HUES6 (cell line): ENCODE results near the gene SLC25A34.
A peak's percentile ranks its signal among the peaks of the same experiment; 100 is the strongest.

Experiments
- H3K27ac ChIP-seq: 2 replicates; pipeline ENCODE4 v1.7.0; 2013; ENCODE audit warnings: low read depth, mild to moderate bottlenecking, low read length, inconsistent platforms
- H3K27me3 ChIP-seq: 2 replicates; pipeline ENCODE4 v1.6.1; 2013; ENCODE audit warnings: low read length; ENCODE audit not compliant: control insufficient read depth, insufficient read depth
- H3K36me3 ChIP-seq: 2 replicates; pipeline ENCODE4 v1.6.1; 2013; ENCODE audit warnings: low read length; ENCODE audit not compliant: control insufficient read depth, insufficient read depth
- H3K4me1 ChIP-seq: 2 replicates; pipeline ENCODE4 v1.6.1; 2013; ENCODE audit warnings: low read length; ENCODE audit not compliant: control insufficient read depth, insufficient read depth
- H3K4me3 ChIP-seq: 2 replicates; pipeline ENCODE4 v1.5.1; 2013; ENCODE audit warnings: low read depth, low read length
- H3K9ac ChIP-seq: one replicate; pipeline ENCODE4 v1.6.1; 2013; ENCODE audit warnings: mild to moderate bottlenecking, low read length
- H3K9me3 ChIP-seq: 2 replicates; pipeline ENCODE4 v1.6.1; 2013; ENCODE audit warnings: low read depth, low read length; ENCODE audit not compliant: control insufficient read depth, insufficient read depth

The SLC25A34 gene

GRCh38 chr1:15714406-15715136 lies 21.5 kb upstream of the SLC25A34 start:
- Histone ChIP-seq H3K4me1 (no peaks in the 10 kb centered on the region), H3K27me3 (no peaks in the 10 kb centered on the region), H3K36me3 (peaks cover 36% of the 10 kb centered on the region), H3K4me3 (no peak overlapping the region), H3K9me3 (no peaks in the 10 kb centered on the region), H3K9ac (no peak overlapping the region), H3K27ac (no peak overlapping the region)

DNA sequence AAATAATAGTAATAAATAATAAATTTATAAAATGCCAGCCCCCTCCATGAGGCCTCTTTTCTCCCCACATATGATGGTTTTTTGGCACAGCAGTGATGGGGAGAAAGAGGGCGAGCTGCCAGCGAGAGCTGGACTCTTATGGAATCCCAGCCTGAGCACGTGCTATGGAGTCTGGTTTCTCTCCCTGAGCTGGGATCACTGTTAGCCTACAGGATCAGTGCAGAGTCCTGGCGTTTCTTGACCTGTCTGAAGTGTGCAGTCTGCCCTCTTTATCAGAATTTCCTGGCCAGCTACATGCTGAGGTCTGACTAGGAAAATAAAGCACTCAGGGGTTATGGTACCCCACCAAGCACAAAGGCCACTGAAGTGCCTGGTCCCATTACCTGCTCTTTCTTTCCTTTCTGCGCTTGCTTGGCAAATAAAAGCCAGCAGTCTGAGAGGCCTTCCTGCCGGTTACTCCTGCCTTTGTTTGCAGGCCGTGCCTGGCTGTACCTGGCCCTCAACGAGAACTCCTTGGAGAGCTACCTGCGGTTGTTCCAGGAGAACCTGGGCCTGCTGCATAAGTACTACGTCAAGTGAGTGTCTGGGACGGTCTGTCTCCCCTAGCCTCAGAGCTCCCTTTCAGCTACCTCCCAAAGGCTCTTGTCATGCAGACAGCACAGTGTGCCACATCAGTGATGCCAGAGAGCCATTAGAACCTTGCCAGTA lies 18.5 kb upstream of the SLC25A34 start:
- H3K36me3 ChIP-seq, result peaks cover 61% of the 10 kb centered on the region
- no peak overlapping the region for H3K9ac ChIP-seq
- H3K4me1 ChIP-seq, result no peaks in the 10 kb centered on the region
- H3K27me3 ChIP-seq, result no peaks in the 10 kb centered on the region
- no peak overlapping the region for H3K27ac ChIP-seq
- H3K9me3 ChIP-seq, result no peaks in the 10 kb centered on the region
- no peak overlapping the region for H3K4me3 ChIP-seq

DNA sequence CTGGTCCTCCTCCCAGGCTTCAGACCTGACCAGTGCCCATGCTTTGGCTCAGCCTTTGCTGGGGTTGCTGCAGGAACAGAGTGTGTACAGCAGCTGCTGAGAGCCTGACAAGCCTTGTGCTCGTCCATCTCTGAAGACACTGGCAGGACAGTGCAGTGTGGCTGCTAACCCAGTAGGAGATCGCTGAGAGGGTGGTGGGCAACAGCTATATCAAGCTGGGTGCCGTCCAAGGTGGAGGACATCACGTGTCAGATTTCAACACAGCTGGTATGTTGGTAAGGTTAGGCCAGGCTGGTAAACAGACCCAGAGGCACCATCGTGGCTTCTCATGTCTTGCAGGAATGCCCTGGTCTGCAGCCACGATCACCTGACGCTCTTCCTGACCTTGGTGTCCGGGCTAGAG lies 17.9 kb upstream of the SLC25A34 start:
- Histone ChIP-seq H3K4me3 (no peak overlapping the region), H3K36me3 (peaks cover 67% of the 10 kb centered on the region), H3K27ac (no peak overlapping the region), H3K4me1 (no peaks in the 10 kb centered on the region), H3K27me3 (no peaks in the 10 kb centered on the region), H3K9ac (no peak overlapping the region), H3K9me3 (no peaks in the 10 kb centered on the region)

DNA sequence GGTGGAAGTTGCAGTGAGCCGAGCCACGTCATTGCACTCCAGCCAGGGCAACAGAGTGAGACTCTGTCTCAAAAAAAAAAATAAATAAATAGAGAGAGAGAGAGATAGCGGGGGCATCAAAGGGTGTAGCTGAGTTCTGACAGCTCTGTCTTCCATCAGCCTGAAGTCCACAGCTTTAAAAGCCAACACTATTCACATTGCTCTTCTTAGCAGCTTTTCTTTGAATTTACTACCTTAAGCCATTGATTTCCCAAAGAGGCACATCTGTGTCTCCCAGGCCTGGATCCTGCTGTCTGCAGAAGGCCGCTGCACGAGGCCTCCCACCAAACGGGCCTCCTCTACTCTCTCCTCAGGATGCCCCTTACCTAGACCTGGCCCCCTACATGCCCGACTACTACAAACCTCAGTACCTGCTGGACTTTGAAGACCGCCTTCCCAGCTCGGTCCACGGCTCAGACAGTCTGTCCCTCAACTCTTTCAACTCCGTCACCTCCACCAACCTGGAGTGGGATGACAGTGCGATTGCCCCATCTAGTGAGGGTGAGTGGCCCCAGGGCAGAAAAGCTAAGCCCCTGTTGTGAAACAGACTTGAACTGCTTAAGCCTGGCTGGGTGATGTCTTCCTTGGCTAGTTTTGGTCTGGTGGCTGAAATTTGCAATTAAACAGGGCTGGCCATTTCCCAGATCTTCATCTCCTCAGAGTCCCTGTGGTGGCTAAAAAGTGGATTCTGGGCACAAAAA lies 16.5 kb upstream of the SLC25A34 start:
- H3K27me3 ChIP-seq, result no peaks in the 10 kb centered on the region
- H3K4me3 ChIP-seq, result no peak overlapping the region
- peaks cover 67% of the 10 kb centered on the region for H3K36me3 ChIP-seq
- H3K27ac ChIP-seq, result no peak overlapping the region
- no peaks in the 10 kb centered on the region for H3K9me3 ChIP-seq
- H3K9ac ChIP-seq, result no peak overlapping the region
- no peaks in the 10 kb centered on the region for H3K4me1 ChIP-seq

DNA sequence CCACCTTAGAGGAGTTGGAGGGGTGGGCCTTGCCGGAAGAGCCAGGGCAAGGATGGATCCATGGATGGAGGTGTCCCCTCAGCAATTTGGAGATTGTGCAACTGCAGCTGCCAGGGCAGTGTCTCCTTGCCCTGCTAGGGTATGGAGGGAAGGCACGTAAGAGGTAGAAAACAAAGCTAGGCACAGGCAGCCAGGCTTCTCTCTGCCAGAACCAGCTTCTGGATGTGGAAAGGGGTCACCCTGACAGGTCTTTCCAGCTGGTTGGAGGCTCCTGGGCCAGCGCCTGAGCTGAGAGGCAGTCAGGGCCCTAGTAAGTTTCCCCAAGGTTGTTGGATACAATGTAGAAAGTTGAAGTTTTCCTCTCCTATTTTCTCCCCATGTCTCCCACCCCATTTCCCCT lies 15.2 kb upstream of the SLC25A34 start:
- no peaks in the 10 kb centered on the region for H3K4me1 ChIP-seq
- H3K4me3 ChIP-seq, result no peak overlapping the region
- no peak overlapping the region for H3K9ac ChIP-seq
- no peaks in the 10 kb centered on the region for H3K9me3 ChIP-seq
- H3K27me3 ChIP-seq, result no peaks in the 10 kb centered on the region
- H3K27ac ChIP-seq, result no peak overlapping the region
- H3K36me3 ChIP-seq, result peaks cover 72% of the 10 kb centered on the region

DNA sequence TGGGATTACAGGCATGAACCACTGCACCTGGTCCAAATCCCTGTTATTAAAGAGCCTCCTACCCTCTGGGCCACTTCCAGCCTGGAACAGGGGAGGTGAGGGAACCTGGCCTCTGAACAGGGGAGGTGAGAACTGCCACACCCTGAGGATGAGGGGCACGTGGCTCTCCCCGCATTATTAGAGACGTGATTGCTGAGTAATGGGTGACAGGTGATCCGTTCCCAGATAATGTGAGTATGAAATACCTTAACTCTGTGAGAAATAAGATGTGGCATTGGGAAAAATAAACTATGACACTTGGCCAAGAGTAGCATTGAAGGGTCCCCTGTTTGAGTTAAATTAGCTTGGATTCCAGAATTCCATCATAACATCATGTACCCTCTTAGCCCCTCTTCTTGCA lies 13.6 kb upstream of the SLC25A34 start:
- H3K27me3 ChIP-seq, result no peaks in the 10 kb centered on the region
- no peak overlapping the region for H3K27ac ChIP-seq
- no peaks in the 10 kb centered on the region for H3K4me1 ChIP-seq
- no peak overlapping the region for H3K4me3 ChIP-seq
- peaks cover 74% of the 10 kb centered on the region for H3K36me3 ChIP-seq
- H3K9ac ChIP-seq, result no peak overlapping the region
- H3K9me3 ChIP-seq, result no peaks in the 10 kb centered on the region

DNA sequence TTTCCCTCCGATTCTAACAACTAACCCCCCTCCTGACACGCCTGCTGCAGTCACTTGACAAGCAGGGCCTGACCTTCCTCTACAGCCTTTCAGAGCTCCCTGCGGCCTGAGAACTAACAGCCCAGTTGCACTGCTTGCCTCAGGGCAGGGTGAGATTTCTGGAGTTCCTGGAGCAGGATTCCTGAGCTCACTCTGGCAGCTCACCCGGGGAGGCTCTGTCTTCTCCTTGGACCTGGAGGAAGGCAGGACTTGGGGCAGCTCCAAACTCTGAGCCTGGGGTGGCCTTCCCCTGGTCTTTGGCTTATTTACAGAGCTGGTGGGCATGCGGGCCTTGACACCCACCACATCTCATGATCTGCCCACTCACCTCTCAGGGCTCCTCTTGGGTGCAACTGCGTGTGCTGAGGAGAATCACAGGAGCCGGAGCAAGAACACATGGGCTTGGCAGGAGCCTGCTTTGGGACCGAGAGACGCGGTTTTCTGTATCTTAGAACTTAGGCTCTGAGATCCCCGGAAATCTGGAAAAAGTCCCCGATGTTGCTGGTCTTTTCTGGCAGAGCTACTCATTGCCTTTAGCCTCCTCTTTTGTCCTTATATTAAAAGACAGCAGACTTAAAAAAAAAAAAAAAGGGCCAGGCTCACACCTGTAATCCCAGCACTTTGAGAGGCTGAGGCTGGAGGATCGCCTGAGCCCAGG lies 13.1 kb upstream of the SLC25A34 start:
- Histone ChIP-seq H3K36me3 (peaks cover 74% of the 10 kb centered on the region), H3K4me3 (no peak overlapping the region), H3K27ac (no peak overlapping the region; the same call in 1 of the 2 replicates), H3K9ac (no peak overlapping the region), H3K9me3 (no peaks in the 10 kb centered on the region), H3K4me1 (no peaks in the 10 kb centered on the region), H3K27me3 (no peaks in the 10 kb centered on the region)

DNA sequence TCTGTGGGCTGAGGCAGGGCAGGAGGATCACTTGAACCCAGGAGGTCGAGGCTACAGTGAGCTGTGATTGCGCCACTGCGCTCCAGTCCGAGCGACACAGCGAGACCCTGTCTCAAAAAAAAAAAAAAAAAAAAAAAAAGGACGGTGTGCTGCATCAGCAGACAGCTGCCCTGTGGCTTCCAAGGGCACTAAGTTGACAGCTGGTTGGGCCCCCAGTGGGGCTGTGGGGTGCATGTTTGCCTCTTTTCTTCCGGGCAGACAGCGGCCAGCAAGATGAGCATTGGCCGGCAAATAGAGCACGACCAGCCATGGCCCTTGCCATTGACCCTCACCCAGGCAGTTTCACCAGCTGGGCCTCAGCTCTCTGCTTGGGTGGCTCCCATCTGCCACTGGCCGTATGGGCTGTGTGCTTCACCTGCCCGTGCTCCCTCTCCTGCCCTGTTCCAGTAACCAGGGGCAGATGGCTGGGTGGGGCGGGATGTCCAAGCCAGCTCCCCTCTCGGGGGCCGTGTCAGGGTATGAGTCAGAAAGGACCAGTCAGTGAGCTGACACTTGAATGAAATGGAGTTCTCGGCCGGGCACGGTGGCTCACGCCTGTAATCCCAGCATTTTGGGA lies 12.3 kb upstream of the SLC25A34 start:
- Histone ChIP-seq H3K36me3 (peaks cover 75% of the 10 kb centered on the region), H3K9ac (no peak overlapping the region), H3K4me1 (no peaks in the 10 kb centered on the region), H3K27me3 (no peaks in the 10 kb centered on the region), H3K27ac (no peak overlapping the region), H3K4me3 (no peak overlapping the region), H3K9me3 (no peaks in the 10 kb centered on the region)

DNA sequence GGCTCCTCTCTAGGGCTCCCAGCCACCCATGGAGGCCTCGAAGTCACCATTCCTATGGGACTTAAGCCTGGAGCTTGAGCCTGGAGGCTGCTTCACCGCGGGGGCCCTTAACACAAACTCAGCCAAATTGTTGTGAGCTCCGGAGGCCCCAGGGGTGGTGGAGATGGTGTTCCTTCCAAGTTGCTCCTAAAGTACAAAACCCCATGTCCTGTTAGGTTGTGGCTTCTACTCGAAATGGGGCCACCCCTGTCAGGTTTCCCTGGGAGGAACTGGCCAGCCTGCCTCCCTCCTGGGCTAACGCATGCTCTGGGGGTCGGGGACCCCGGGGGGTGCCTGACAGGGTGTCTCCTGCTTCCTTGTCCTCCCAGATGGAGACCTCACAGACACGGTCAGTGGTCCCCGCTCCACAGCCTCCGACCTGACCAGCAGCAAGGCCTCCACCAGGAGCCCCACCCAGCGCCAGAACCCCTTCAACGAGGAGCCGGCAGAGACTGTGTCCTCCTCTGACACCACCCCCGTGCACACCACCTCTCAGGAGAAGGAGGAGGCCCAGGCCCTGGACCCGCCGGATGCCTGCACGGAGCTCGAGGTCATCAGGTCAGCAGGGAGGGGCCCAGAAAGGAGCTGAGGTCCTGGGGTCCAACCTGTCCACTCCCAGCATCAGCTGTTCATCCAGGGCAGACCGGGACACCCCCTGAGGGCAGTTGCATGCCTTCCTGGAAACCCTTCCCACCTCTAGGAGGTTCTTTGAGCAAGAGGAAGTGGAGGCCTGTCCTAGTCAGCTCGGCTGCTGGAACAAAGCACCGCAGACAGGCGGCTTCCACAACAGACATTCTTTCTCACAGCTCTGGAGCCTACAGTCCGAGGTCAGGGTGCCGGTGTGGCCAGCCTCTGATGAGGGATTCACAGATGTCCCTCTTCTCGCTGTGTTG lies 10.8 kb upstream of the SLC25A34 start:
- no peak overlapping the region for H3K27ac ChIP-seq
- peaks cover 73% of the 10 kb centered on the region for H3K36me3 ChIP-seq
- no peaks in the 10 kb centered on the region for H3K27me3 ChIP-seq
- no peak overlapping the region for H3K4me3 ChIP-seq
- no peaks in the 10 kb centered on the region for H3K4me1 ChIP-seq
- H3K9me3 ChIP-seq, result no peaks in the 10 kb centered on the region
- H3K9ac ChIP-seq, result peak overlapping the region; percentile 46

- no peaks in the 10 kb centered on the region for H3K27me3 ChIP-seq
- no peak overlapping the region for H3K27ac ChIP-seq
- H3K9ac ChIP-seq, result no peak overlapping the region
- no peak overlapping the region for H3K4me3 ChIP-seq
- no peaks in the 10 kb centered on the region for H3K9me3 ChIP-seq
- H3K36me3 ChIP-seq, result peaks cover 75% of the 10 kb centered on the region
- no peaks in the 10 kb centered on the region for H3K4me1 ChIP-seq
These were observed 9.6 kb upstream of the SLC25A34 start for GRCh38 chr1:15726508-15726907.
